C4-2B (cell line): Measurements from ENCODE around the gene HARS1.

Source experiments
- CTCF ChIP-seq: fragments of 450-650 bp; conservative IDR thresholded peaks from 2 replicates; pipeline ENCODE4 v1.5.1; 2017; ENCODE audit warnings: mild to moderate bottlenecking
- ZFX ChIP-seq: fragments of 450-650 bp; IDR thresholded peaks from 2 replicates; pipeline ENCODE4 v1.6.1; 2017

GRCh38 chr5:140733098-140733497 lies 41.9 kb upstream of the HARS1 start:
- no peak for TF ChIP-seq CTCF
- no peak for TF ChIP-seq ZFX
